WI38 (cell line): ENCODE results near the gene ABCB9.
"Not testable (repeated sequence)": the region's sequence is repeated elsewhere in the genome, so short reads cannot be mapped to it uniquely, and the experiment has no call there.

ENCODE experiments used
- H3K4me3 ChIP-seq: 2 replicates; pipeline ENCODE4 v1.5.1; 2011; ENCODE audit warnings: low read depth, mild to moderate bottlenecking, control low read depth, low read length
- TF ChIP-seq, protein P1 (sequence below): IDR thresholded peaks from 2 replicates; pipeline ENCODE4 v1.5.1; 2012; ENCODE audit warnings: low read depth, mild to moderate bottlenecking, control low read depth, low read length

Gene ABCB9

DNA sequence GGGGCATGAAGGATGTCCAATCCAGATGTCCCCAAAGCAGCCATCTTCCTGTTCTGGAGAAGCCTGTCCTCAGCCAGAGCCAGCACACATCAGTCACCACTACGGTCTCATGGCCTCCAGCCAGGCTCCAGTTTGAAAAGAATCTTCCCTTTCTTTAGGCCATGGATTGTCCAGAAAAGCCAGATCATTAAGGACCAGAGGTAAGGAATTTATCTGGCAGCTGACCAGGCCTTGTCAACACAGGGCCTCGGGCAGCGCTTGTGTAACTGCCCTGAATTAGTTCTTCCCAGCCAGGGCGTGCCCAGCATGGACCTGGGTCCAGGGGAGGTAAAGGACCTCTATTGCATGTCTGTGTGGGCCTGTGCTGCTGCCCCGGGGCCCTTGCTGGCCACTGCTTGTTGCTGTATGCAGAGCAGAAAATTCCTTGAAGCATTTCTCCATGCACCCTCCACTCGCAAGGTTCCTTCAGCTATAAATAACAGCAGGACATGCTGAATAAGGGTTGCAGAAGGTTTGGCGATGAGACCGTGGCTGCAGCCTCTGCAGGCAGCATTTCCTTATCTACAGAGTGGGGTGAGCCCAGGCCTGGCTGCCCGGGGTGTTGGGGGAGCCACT is 48.6 kb downstream of the ABCB9 start:
- no peak overlapping the region for H3K4me3 ChIP-seq
- TF ChIP-seq, protein P1, sequence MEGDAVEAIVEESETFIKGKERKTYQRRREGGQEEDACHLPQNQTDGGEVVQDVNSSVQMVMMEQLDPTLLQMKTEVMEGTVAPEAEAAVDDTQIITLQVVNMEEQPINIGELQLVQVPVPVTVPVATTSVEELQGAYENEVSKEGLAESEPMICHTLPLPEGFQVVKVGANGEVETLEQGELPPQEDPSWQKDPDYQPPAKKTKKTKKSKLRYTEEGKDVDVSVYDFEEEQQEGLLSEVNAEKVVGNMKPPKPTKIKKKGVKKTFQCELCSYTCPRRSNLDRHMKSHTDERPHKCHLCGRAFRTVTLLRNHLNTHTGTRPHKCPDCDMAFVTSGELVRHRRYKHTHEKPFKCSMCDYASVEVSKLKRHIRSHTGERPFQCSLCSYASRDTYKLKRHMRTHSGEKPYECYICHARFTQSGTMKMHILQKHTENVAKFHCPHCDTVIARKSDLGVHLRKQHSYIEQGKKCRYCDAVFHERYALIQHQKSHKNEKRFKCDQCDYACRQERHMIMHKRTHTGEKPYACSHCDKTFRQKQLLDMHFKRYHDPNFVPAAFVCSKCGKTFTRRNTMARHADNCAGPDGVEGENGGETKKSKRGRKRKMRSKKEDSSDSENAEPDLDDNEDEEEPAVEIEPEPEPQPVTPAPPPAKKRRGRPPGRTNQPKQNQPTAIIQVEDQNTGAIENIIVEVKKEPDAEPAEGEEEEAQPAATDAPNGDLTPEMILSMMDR = no peak

DNA sequence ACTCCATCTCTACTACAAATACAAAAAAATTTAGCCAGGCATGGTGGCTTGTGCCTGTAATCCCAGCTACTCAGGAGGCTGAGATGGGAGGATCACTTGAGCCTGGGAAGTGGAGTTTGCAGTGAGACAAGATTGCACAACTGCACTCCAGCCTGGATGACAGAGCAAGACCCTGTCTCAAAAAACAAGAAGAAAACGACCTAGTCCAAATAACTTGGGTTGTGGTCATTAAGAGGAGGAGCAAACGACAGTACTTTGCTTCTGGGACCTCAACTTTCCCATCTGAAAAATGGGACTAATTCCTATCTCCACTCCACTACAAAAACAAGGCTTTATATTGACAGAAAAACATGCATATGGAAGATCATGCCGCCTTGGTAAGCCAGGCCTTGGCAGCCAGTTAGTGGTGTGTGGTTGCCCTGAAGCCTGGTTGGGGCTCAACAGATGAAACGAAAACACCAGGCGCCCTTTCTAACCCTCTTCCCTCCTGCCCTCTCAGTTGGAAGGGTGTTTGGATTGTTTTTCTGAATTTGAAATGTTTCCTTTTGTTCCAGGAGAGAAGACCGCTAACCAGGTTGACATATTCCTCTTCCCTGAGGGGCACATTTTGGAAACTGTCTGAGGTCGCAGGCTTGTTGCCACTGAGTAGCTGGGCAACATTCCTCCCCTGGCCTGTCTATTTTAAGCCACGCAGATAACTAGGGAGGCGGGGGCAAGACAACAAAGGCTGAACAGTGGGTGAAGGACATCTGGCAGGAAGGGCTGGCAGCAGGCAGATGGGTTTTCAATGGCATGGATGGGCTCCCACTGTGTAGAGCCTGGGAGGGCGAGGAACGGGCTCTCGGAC is 56.6 kb downstream of the ABCB9 start:
- TF ChIP-seq, protein P1 = no peak
- H3K4me3 ChIP-seq = no peak overlapping the region

DNA sequence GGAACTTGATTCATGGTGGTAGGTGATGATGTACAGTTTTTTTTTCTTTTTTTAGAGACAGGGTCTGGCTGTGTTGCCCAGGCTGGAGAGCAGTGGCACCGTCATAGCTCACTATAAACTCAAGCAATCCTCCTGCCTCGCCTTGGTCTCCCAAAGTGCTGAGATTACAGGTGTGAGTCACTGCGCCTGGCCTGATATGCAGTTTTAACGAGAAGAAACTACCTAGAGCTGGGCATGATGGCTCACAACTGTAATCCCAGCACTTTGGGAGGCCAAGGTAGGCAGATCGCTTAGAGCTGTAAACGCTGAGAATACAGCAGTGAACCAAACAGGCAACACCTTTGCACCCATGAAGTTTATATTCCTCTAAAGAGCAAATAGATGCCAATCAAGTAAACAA is 57.3 kb downstream of the ABCB9 start:
- TF ChIP-seq, protein P1 = no peak
- H3K4me3 ChIP-seq = no peak overlapping the region

DNA sequence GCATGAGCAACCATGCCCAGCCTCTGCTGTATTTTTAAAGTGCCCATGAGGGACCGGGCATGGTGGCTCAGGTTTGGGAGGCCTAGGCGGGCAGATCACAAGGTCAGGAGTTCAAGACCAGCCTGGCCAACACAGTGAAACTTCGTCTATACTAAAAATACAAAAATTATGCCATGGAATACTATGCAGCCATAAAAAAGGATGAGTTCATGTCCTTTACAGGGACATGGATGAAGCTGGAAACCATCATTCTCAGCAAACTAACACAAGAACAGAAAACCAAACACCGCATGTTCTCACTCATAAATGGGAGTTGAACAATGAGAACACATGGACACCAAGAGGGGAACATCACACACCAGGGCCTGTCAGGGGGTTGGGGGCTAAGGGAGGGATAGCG is 61.0 kb downstream of the ABCB9 start:
- H3K4me3 ChIP-seq = not testable (repeated sequence)

DNA sequence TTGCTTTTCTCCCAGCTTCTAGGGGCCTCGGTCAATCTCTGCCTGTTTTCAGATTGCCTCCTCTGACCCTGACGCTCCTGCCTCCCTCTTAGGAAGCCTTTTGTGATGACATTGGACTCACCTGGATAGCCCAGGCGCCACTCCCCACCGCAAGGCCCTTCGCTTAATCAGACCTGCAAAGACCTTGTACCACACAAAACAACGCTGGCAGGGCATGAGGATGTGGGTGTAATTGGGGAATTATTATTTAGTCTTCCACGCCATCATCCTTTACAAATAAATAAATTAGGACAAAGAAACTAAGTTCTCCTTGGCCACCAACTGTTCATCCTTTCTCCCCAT is 62.6 kb downstream of the ABCB9 start:
- TF ChIP-seq, protein P1 = no peak
- H3K4me3 ChIP-seq = no peak overlapping the region

DNA sequence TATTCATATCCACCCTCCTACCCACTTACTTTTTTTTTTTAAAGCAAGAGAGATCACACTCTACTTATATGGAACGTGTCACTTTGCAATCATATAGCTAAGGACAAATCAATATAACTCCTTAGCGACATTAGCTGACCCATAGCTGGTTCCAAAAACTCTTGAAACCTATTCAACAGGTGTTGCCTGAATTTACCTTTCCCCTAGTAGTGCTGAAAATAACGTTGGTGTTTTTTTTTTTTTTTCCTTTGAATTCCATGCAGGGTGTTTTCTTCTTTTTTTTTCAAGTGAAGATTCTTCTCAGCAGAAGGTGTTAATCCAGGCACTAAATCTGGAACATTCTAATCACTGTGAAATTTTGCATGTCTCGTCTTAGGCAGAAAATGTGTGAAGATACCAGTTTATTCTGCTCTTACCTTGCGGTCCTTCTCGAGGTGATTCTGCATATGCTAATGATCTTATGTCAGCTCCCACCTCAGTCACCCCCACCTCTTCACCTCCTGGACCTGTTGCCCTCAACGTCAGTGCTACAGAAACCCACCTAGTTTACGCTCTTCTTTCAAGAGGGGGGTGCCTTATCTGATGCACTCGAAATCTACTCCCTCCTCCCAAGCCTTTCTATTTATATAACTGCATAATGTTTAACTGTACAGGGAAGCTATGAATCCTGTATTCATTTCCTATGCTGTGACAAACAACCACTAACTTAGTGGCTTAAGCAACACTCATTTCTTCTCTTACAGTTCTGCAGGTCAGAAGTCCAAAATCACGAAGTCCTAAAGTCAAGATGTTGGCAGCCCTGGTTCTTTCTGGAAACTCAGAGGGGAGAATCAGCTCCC is 63.2 kb downstream of the ABCB9 start:
- TF ChIP-seq, protein P1 = no peak

DNA sequence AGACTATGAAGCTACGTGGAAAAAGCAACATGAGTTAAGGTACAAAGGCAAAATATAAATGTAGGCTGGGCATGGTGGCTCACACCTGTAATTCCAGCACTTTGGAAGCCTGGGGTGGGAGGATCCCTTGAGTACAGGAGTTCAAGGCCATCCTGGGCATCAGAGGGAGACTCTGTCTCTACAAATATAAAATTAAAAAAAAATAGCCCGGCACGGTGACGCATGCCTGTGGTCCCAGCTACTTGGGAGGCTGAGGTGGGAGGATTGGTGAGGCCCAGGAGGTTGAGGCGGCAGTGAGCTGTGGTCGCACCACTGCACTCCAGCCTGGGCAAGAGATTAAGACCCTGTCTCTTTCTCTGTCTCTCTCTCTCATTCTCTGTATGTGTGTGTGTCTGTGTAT is 66.4 kb downstream of the ABCB9 start:
- H3K4me3 ChIP-seq = no peak overlapping the region
- TF ChIP-seq, protein P1 = no peak

More for the DNA sequence above, 63.2 kb downstream of the ABCB9 start:
- no peak overlapping the region for H3K4me3 ChIP-seq
